H1 (cell line): ENCODE measurements around the gene FBXO28. TPM values are rescaled to one million over a fixed set of nuclear protein-coding genes. Genes with fewer than 3 reads are reported as not detected.

Experiments used
- CTCF ChIA-PET: fragments of 300-600 bp; sonication (Branson Sonifier 250); formaldehyde crosslinking; loops from one replicate; lab custom pipeline; 2021; ENCODE audit not compliant: partially characterized antibody; lab: Charles Lee
- POLR2A ChIA-PET: fragments of 300-600 bp; sonication (Branson Sonifier 250); formaldehyde crosslinking; loops from one replicate; lab custom pipeline; 2021; ENCODE audit warnings: inconsistent platforms; ENCODE audit not compliant: partially characterized antibody; lab: Charles Lee
- DNase-seq, 2 experiments: peaks; one replicate each; pipeline versions ENCODE4 v3.0.0 to v3.0.0-alpha.2; 2010 to 2022; ENCODE audit warnings: low spot score in 2 of 2, low read depth in 1 of 2, mixed read lengths in 1 of 2
- FAIRE-seq: peaks from 2 replicates; lab custom pipeline; 2011; peaks lifted over from hg19 to GRCh38; lab: Jason Lieb, UNC
- H2AFZ ChIP-seq: 2 replicates; pipeline ENCODE4 v1.8.1; 2012; ENCODE audit warnings: low read length, inconsistent platforms
- H2AK5ac ChIP-seq: 2 replicates; pipeline ENCODE4 v1.6.1; 2013; ENCODE audit warnings: low read depth, low read length
- H2BK120ac ChIP-seq: replicated peaks from 2 replicates; pipeline ENCODE3; 2013; ENCODE audit warnings: low read depth, low read length, inconsistent platforms
- H2BK12ac ChIP-seq: 2 replicates; pipeline ENCODE4 v1.6.1; 2013; ENCODE audit warnings: low read depth, low read length
- H2BK15ac ChIP-seq: 2 replicates; pipeline ENCODE4 v1.6.1; 2013; ENCODE audit warnings: low read length
- H2BK20ac ChIP-seq: 2 replicates; pipeline ENCODE4 v1.6.1; 2013; ENCODE audit warnings: low read length
- H2BK5ac ChIP-seq: 2 replicates; pipeline ENCODE4 v1.6.1; 2013; ENCODE audit warnings: low read depth, low read length
- H3K14ac ChIP-seq: 2 replicates; pipeline ENCODE4 v1.6.1; 2013; ENCODE audit warnings: inconsistent platforms; ENCODE audit not compliant: insufficient read length
- H3K18ac ChIP-seq: 2 replicates; pipeline ENCODE4 v1.6.1; 2013; ENCODE audit warnings: low read length; ENCODE audit errors: extremely low read depth
- H3K23ac ChIP-seq: 2 replicates; pipeline ENCODE4 v1.6.1; 2013; ENCODE audit warnings: inconsistent platforms; ENCODE audit not compliant: insufficient read length
- H3K23me2 ChIP-seq: 2 replicates; pipeline ENCODE4 v1.6.1; 2013; ENCODE audit warnings: low read depth, low read length
- H3K27ac ChIP-seq: 2 replicates; pipeline ENCODE4 v1.6.1; 2011; ENCODE audit warnings: low read depth, low read length, inconsistent platforms
- H3K27me3 ChIP-seq, 4 experiments: replicated peaks in 1 of 4; 1 replicate in 1 of 4; 2 replicates in 3 of 4; pipeline versions ENCODE4 v1.6.1 to v1.8.1; 2011 to 2013; ENCODE audit warnings: low read length in 3 of 4, mild to moderate bottlenecking in 3 of 4, inconsistent platforms in 2 of 4, mixed read lengths in 2 of 4, moderate library complexity in 1 of 4; ENCODE audit not compliant: control insufficient read depth in 3 of 4, insufficient read depth in 3 of 4; ENCODE audit errors: extremely low read depth in 1 of 4
- H3K36me3 ChIP-seq, 4 experiments: 2 replicates each; pipeline versions ENCODE4 v1.6.1 to v1.8.1; 2011 to 2013; ENCODE audit warnings: mild to moderate bottlenecking in 4 of 4, low read length in 3 of 4, moderate library complexity in 2 of 4, control low read depth in 1 of 4, inconsistent platforms in 1 of 4; ENCODE audit not compliant: insufficient read depth in 4 of 4, control insufficient read depth in 2 of 4
- H3K4ac ChIP-seq: replicated peaks from 2 replicates; pipeline ENCODE3; 2013; ENCODE audit warnings: low read length, low read depth, mixed read lengths, inconsistent platforms; ENCODE audit not compliant: insufficient read length
- H3K4me1 ChIP-seq, 4 experiments: replicated peaks in 1 of 4; 1 replicate in 1 of 4; 2 replicates in 3 of 4; pipeline versions ENCODE4 v1.6.1 to v1.8.1; 2011 to 2013; ENCODE audit warnings: low read length in 3 of 4, inconsistent platforms in 2 of 4, mixed read lengths in 1 of 4; ENCODE audit not compliant: insufficient read depth in 4 of 4, control insufficient read depth in 3 of 4
- H3K4me2 ChIP-seq, 2 experiments: 2 replicates each; pipeline versions ENCODE4 v1.6.1 to v1.8.1; 2011 to 2013; ENCODE audit warnings: low read depth in 2 of 2, low read length in 2 of 2, control low read depth in 1 of 2, inconsistent platforms in 1 of 2, mild to moderate bottlenecking in 1 of 2; ENCODE audit not compliant: insufficient read depth in 1 of 2
- H3K4me3 ChIP-seq, 4 experiments: fragments of 200-600, 300-600 bp in 1 of 4; sonication (generic), shearing (Covaris generic), sonication (Bioruptor Twin) in 1 of 4; 2 replicates each; pipeline versions ENCODE4 v1.5.1 to v1.8.1; 2011 to 2016; ENCODE audit warnings: low read length in 4 of 4, low read depth in 3 of 4, control low read depth in 2 of 4, inconsistent platforms in 2 of 4, mild to moderate bottlenecking in 2 of 4, mixed read lengths in 1 of 4, moderate library complexity in 1 of 4; ENCODE audit not compliant: insufficient read depth in 2 of 4; ENCODE audit errors: extremely low read depth in 1 of 4
- H3K56ac ChIP-seq: replicated peaks from 2 replicates; pipeline ENCODE3; 2013; ENCODE audit warnings: low read depth, mild to moderate bottlenecking, mixed read lengths, low read length, inconsistent platforms; ENCODE audit not compliant: insufficient read length
- H3K79me1 ChIP-seq: 2 replicates; pipeline ENCODE4 v1.6.1; 2013; ENCODE audit warnings: low read depth, low read length, control low read depth
- H3K79me2 ChIP-seq, 2 experiments: 2 replicates each; pipeline versions ENCODE4 v1.6.1 to v1.8.1; 2012 to 2013; ENCODE audit warnings: low read length in 2 of 2, mild to moderate bottlenecking in 2 of 2, inconsistent platforms in 1 of 2; ENCODE audit not compliant: insufficient read depth in 2 of 2, control insufficient read depth in 1 of 2
- H3K9ac ChIP-seq, 4 experiments: replicated peaks in 1 of 4; 1 replicate in 1 of 4; 2 replicates in 3 of 4; pipeline versions ENCODE4 v1.6.1 to v1.8.1; 2011 to 2013; ENCODE audit warnings: low read depth in 3 of 4, low read length in 3 of 4, control low read depth in 2 of 4, mild to moderate bottlenecking in 2 of 4, moderate library complexity in 2 of 4, inconsistent platforms in 1 of 4; ENCODE audit errors: extremely low read depth in 1 of 4
- H3K9me3 ChIP-seq, 2 experiments: 2 replicates each; pipeline versions ENCODE4 v1.6.1 to v1.8.1; 2012 to 2013; ENCODE audit warnings: mild to moderate bottlenecking in 2 of 2, moderate library complexity in 2 of 2, control low read depth in 1 of 2, inconsistent platforms in 1 of 2, low read depth in 1 of 2, low read length in 1 of 2, mixed read lengths in 1 of 2; ENCODE audit not compliant: insufficient read depth in 2 of 2
- H4K20me1 ChIP-seq, 2 experiments: replicated peaks in 1 of 2; 2 replicates each; pipeline versions ENCODE3 to v1.8.1; 2011 to 2013; ENCODE audit warnings: inconsistent platforms in 2 of 2, low read length in 2 of 2, mild to moderate bottlenecking in 1 of 2; ENCODE audit not compliant: insufficient read depth in 2 of 2, control insufficient read depth in 1 of 2
- H4K5ac ChIP-seq: 2 replicates; pipeline ENCODE4 v1.6.1; 2013; ENCODE audit warnings: low read length, low read depth, mixed read lengths, inconsistent platforms; ENCODE audit not compliant: insufficient read length
- H4K8ac ChIP-seq: 2 replicates; pipeline ENCODE4 v1.8.0; 2013; ENCODE audit warnings: mild to moderate bottlenecking, moderate library complexity, low read length, inconsistent platforms; ENCODE audit not compliant: insufficient read depth; ENCODE audit errors: extremely low read depth
- H4K91ac ChIP-seq: replicated peaks from 2 replicates; pipeline ENCODE3; 2013; ENCODE audit warnings: low read length, mixed read lengths, inconsistent platforms; ENCODE audit not compliant: insufficient read length
- CHD1 ChIP-seq: IDR thresholded peaks from 2 replicates; pipeline ENCODE4 v1.6.1; 2012; ENCODE audit warnings: low read depth, low read length, improper control_type of control experiment
- EGR1 ChIP-seq: IDR thresholded peaks from 2 replicates; pipeline ENCODE4 v1.6.1; 2011; ENCODE audit warnings: low read depth, low read length, borderline replicate concordance
- HDAC2 ChIP-seq, 2 experiments: fragments of 300-600 bp in 1 of 2; sonication (generic) in 1 of 2; IDR thresholded peaks; 2 replicates each; pipeline ENCODE4 v1.6.1; 2011 to 2012; ENCODE audit warnings: low read depth in 2 of 2, low read length in 2 of 2, mild to moderate bottlenecking in 2 of 2, moderate library complexity in 2 of 2, borderline replicate concordance in 1 of 2, inconsistent platforms in 1 of 2
- POU5F1 ChIP-seq: IDR thresholded peaks from 2 replicates; pipeline ENCODE4 v1.6.1; 2011; ENCODE audit warnings: low read depth, mild to moderate bottlenecking, low read length, moderate library complexity
- RAD21 ChIP-seq, 2 experiments: IDR thresholded peaks in 1 of 2; conservative IDR thresholded peaks in 1 of 2; 2 replicates each; pipeline ENCODE4 v1.6.1; 2011; ENCODE audit warnings: low read depth in 2 of 2, low read length in 2 of 2, improper control_type of control experiment in 1 of 2, inconsistent platforms in 1 of 2, mild to moderate bottlenecking in 1 of 2, moderate library complexity in 1 of 2
- SAP30 ChIP-seq: fragments of 300-600 bp; sonication (generic); IDR thresholded peaks from 2 replicates; pipeline ENCODE4 v1.7.1; 2012; ENCODE audit warnings: low read length, moderate library complexity, mild to moderate bottlenecking, inconsistent platforms; ENCODE audit not compliant: insufficient read depth, insufficient replicate concordance
- SIX5 ChIP-seq: IDR thresholded peaks from 2 replicates; pipeline ENCODE4 v1.6.1; 2011; ENCODE audit warnings: mild to moderate bottlenecking, low read depth, low read length
- SP2 ChIP-seq: IDR thresholded peaks from 2 replicates; pipeline ENCODE4 v1.6.1; 2012; ENCODE audit warnings: mild to moderate bottlenecking, low read length, inconsistent platforms
- TAF1 ChIP-seq: IDR thresholded peaks from 2 replicates; pipeline ENCODE4 v1.6.1; 2011; ENCODE audit warnings: mild to moderate bottlenecking, low read depth, low read length
- USF2 ChIP-seq: IDR thresholded peaks from 2 replicates; pipeline ENCODE4 v1.6.1; 2011; ENCODE audit warnings: low read length, improper control_type of control experiment
- ZNF274 ChIP-seq: IDR thresholded peaks from 2 replicates; pipeline ENCODE4 v1.7.0; 2012; ENCODE audit warnings: low read length, borderline replicate concordance; ENCODE audit errors: extremely low read depth
- WGBS, 2 experiments: shearing (Covaris generic) in 1 of 2; methylation state at CpG; one replicate each; pipeline versions ENCODE4 v1.1.6 to v1.1.7; 2013 to 2015; ENCODE audit warnings: low lambda C conversion rate in 2 of 2, mixed read lengths in 2 of 2, inconsistent platforms in 1 of 2, low coverage in 1 of 2, missing lambda C conversion rate in 1 of 2; ENCODE audit not compliant: insufficient replicate concordance in 2 of 2, insufficient coverage in 1 of 2, insufficient read length in 1 of 2; ENCODE audit errors: extremely low coverage in 1 of 2, missing lambda C conversion rate in 1 of 2; 5-methylcytosine and 5-hydroxymethylcytosine counted together
- polyA plus RNA-seq, 7 experiments: library from polyadenylated mRNA; depleted of rRNA in 3 of 7; stranded (reverse) in 5 of 7; unstranded in 2 of 7; fragments of >200 nt in 5 of 7; fragments of 200-250 nt in 2 of 7; gene quantifications; 1 replicate in 5 of 7; 2 replicates in 1 of 7; 4 replicates in 1 of 7; pipeline versions ENCODE4 v1.2.1 to v1.2.3, GENCODE V29; 2011 to 2013; ENCODE audit warnings: missing spikeins in 2 of 7, mixed read lengths in 2 of 7
- total RNA-seq: library from RNA; stranded (reverse); fragmentation: NEBNext Ultra II Directional; extraction: Animal tissue kit (Norgen Biotek cat#: 25700); gene quantifications from 2 replicates; pipeline ENCODE4 v1.2.1, GENCODE V29; 2021
- TF ChIP-seq, protein P1 (sequence below): IDR thresholded peaks from 2 replicates; pipeline ENCODE4 v1.6.1; 2012; ENCODE audit warnings: inconsistent platforms

Gene FBXO28
- total and polyA plus RNA-seq, 2 of the 8 experiments (the other 6 are each of a cell fraction or from before 2014, with no cell fraction given) = 10.3 to 42.5 TPM

DNA sequence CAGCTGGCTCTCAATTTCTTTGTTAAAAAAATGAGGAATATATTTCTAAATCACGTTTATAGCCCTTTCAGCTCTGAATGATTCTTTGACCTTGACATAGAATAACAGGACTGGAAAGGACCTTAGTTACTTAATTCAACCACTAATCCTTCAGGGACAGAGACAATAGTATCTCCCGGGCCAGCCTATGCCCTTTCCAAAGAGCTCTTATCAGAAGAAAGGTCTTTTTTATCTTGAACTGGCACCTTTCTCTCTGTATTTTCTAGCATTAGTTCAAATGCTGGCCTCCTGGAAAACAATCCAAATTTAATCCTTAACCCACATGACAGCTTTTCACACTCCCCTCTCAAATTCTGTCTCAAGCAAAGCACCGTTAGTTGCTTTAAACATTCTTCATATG, 44.8 kb upstream of the FBXO28 start:
- Histone ChIP-seq H3K4me2 (no peak overlapping the region), H4K91ac (no peak overlapping the region), H3K4me3 (no peak overlapping the region), H3K27ac (no peak overlapping the region), H2BK20ac (no peak overlapping the region), H3K14ac (no peak overlapping the region), H3K23ac (no peak overlapping the region), H2BK15ac (no peak overlapping the region), H2BK120ac (no peak overlapping the region), H3K56ac (no peak overlapping the region), H2BK12ac (no peak overlapping the region), H3K9me3 (no peaks in the 10 kb centered on the region; a peak in 1 of 4 replicates), H3K4me1 (no peaks in the 10 kb centered on the region), H3K27me3 (no peaks in the 10 kb centered on the region), H3K18ac (no peak overlapping the region), H3K4ac (no peak overlapping the region), H3K36me3 (no peaks in the 10 kb centered on the region), H2AFZ (no peak overlapping the region), H4K20me1 (no peaks in the 10 kb centered on the region), H4K5ac (no peak overlapping the region), H3K9ac (no peak overlapping the region), H4K8ac (no peak overlapping the region), H3K79me1 (no peaks in the 10 kb centered on the region), H2AK5ac (no peak overlapping the region), H3K23me2 (no peaks in the 10 kb centered on the region), H2BK5ac (no peak overlapping the region), H3K79me2 (no peaks in the 10 kb centered on the region)
- POLR2A ChIA-PET = no interaction called here
- DNase-seq (no peak), FAIRE-seq (no peak)
- 77% methylated on average over 3 of the region's 3 CpGs; no CpG with 5 or more reads in 1 of the 2 experiments for WGBS, 2 experiments
- CTCF ChIA-PET = interaction anchor here (0.6 to 2.6 kb wide), 2 partner anchors 18 to 936 kb away, joined by 3 to 6 read pairs; no protein-coding TSS in a partner anchor
- TF ChIP-seq, protein P1, sequence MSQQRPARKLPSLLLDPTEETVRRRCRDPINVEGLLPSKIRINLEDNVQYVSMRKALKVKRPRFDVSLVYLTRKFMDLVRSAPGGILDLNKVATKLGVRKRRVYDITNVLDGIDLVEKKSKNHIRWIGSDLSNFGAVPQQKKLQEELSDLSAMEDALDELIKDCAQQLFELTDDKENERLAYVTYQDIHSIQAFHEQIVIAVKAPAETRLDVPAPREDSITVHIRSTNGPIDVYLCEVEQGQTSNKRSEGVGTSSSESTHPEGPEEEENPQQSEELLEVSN = no peak
- TF ChIP-seq TAF1 = no peak
- no peak for TF ChIP-seq SIX5
- no peak for TF ChIP-seq EGR1
- TF ChIP-seq USF2 = no peak
- TF ChIP-seq HDAC2 (IDR thresholded peaks at IDR 0.05; ENCODE audit: borderline replicate concordance in 1 of 2, low read depth in 2 of 2, low read length in 2 of 2) = no peak
- TF ChIP-seq RAD21 (IDR thresholded peaks at IDR 0.05 in 1 of 2, conservative IDR thresholded peaks at IDR 0.05 in 1 of 2; ENCODE audit: low read depth in 2 of 2, low read length in 2 of 2) = no peak
- TF ChIP-seq POU5F1 = no peak
- no peak for TF ChIP-seq CHD1
- no peak for TF ChIP-seq ZNF274
- no peak for TF ChIP-seq SAP30
- no peak for TF ChIP-seq SP2
